HEK293T (cell line): ENCODE results near the gene SUSD4.
A peak's percentile ranks its signal among the peaks of the same experiment; 100 is the strongest.

ENCODE experiments used
- CTCF ChIA-PET: fragments of 350-600 bp; formaldehyde crosslinking; extraction: SDS; loops from one replicate; lab custom pipeline; 2021; ENCODE audit warnings: antibody characterized with exemption, inconsistent platforms; lab: Yijun Ruan, JAX
- POLR2A ChIA-PET: fragments of 350-600 bp; formaldehyde crosslinking; extraction: SDS; loops from one replicate; lab custom pipeline; 2020; ENCODE audit warnings: antibody characterized with exemption, inconsistent platforms; lab: Yijun Ruan, JAX
- DNase-seq: peaks from one replicate; pipeline ENCODE4 v3.0.0; 2012; ENCODE audit warnings: mixed read lengths; ENCODE audit errors: extremely low spot score
- ARNT ChIP-seq: fragments of 450-650 bp; IDR thresholded peaks from 2 replicates; pipeline ENCODE4 v1.6.1; 2017; ENCODE audit warnings: mild to moderate bottlenecking
- BHLHE40 ChIP-seq: fragments of 450-650 bp; IDR thresholded peaks from 2 replicates; pipeline ENCODE4 v1.6.1; 2016; ENCODE audit warnings: mild to moderate bottlenecking, moderate library complexity, borderline replicate concordance
- CTBP1 ChIP-seq: fragments of 450-650 bp; IDR thresholded peaks from 2 replicates; pipeline ENCODE4 v1.6.1; 2016; ENCODE audit warnings: borderline replicate concordance
- ELF4 ChIP-seq: fragments of 450-650 bp; IDR thresholded peaks from 2 replicates; pipeline ENCODE4 v1.6.1; 2017; ENCODE audit warnings: antibody characterized with exemption
- FOXA1 ChIP-seq: fragments of 450-650 bp; IDR thresholded peaks from 2 replicates; pipeline ENCODE4 v1.6.1; 2016; ENCODE audit warnings: mild to moderate bottlenecking
- FOXK2 ChIP-seq: fragments of 450-650 bp; IDR thresholded peaks from 2 replicates; pipeline ENCODE4 v1.6.1; 2016; ENCODE audit warnings: mild to moderate bottlenecking
- FOXM1 ChIP-seq: fragments of 450-650 bp; IDR thresholded peaks from 2 replicates; pipeline ENCODE4 v1.6.1; 2017; ENCODE audit warnings: mild to moderate bottlenecking, borderline replicate concordance
- HDGF ChIP-seq: fragments of 450-650 bp; IDR thresholded peaks from 2 replicates; pipeline ENCODE4 v1.6.1; 2017; ENCODE audit warnings: antibody characterized with exemption, borderline replicate concordance
- L3MBTL2 ChIP-seq: fragments of 450-650 bp; conservative IDR thresholded peaks from 2 replicates; pipeline ENCODE4 v1.6.1; 2016; ENCODE audit warnings: mild to moderate bottlenecking
- LEF1 ChIP-seq: fragments of 450-650 bp; IDR thresholded peaks from 2 replicates; pipeline ENCODE4 v1.6.1; 2017; ENCODE audit warnings: mild to moderate bottlenecking, borderline replicate concordance
- NFRKB ChIP-seq: fragments of 450-650 bp; IDR thresholded peaks from 2 replicates; pipeline ENCODE4 v1.6.1; 2016; ENCODE audit warnings: mild to moderate bottlenecking, moderate library complexity
- PKNOX1 ChIP-seq: fragments of 450-650 bp; IDR thresholded peaks from 2 replicates; pipeline ENCODE4 v1.6.1; 2016
- SP1 ChIP-seq: fragments of 450-650 bp; IDR thresholded peaks from 2 replicates; pipeline ENCODE4 v1.6.1; 2017
- SUZ12 ChIP-seq: fragments of 450-650 bp; IDR thresholded peaks from 2 replicates; pipeline ENCODE4 v1.6.1; 2016; ENCODE audit warnings: mild to moderate bottlenecking
- TARDBP ChIP-seq: fragments of 450-650 bp; IDR thresholded peaks from 2 replicates; pipeline ENCODE4 v1.6.1; 2016
- ZNF384 ChIP-seq: fragments of 450-650 bp; IDR thresholded peaks from 2 replicates; pipeline ENCODE4 v1.6.1; 2016

The SUSD4 gene

GRCh38 chr1:223363057-223363855 is 720 bp downstream of the SUSD4 start:
- TF ChIP-seq FOXK2 (no peak), HDGF (no peak), SUZ12 (no peak), NFRKB (no peak), FOXA1 (no peak), BHLHE40 (no peak), SP1 (no peak), FOXM1 (no peak), L3MBTL2 (no peak), TARDBP (no peak), LEF1 (no peak), ZNF384 (no peak), CTBP1 (no peak), ELF4 (no peak), PKNOX1 (no peak), ARNT (no peak)
- ChIA-PET CTCF (interaction anchor here (1.4 to 1.9 kb wide), 2 partner anchors 8 to 229 kb away, joined by 4 to 7 read pairs; no protein-coding TSS in a partner anchor), POLR2A (no interaction called here)
- peak; percentile 37 for DNase-seq

- DNase-seq: no peak
- CTCF ChIA-PET: interaction anchor here (1.2 kb wide), 1 partner anchor 325 kb away, joined by 3 read pairs; no protein-coding TSS in a partner anchor
- TF ChIP-seq PKNOX1 (no peak), SUZ12 (no peak), LEF1 (no peak), BHLHE40 (no peak), ELF4 (no peak), NFRKB (no peak), ZNF384 (no peak), FOXK2 (no peak), TARDBP (no peak), FOXM1 (no peak), CTBP1 (no peak), ARNT (no peak), FOXA1 (no peak), HDGF (no peak)
- POLR2A ChIA-PET: no interaction called here
These were observed 5.2 kb downstream of the SUSD4 start for GRCh38 chr1:223358826-223359225.

GRCh38 chr1:223355699-223356098 is 8.3 kb downstream of the SUSD4 start:
- POLR2A ChIA-PET: no interaction called here
- CTCF ChIA-PET: interaction anchor here (1.2 kb wide), 1 partner anchor 8 kb away, joined by 4 read pairs; the partner anchor contains the start of gene SUSD4
- no peak for TF ChIP-seq BHLHE40
- TF ChIP-seq LEF1: no peak
- TF ChIP-seq SUZ12: no peak
- no peak for TF ChIP-seq FOXA1
- no peak for TF ChIP-seq ARNT
- TF ChIP-seq TARDBP: no peak
- TF ChIP-seq FOXK2: no peak
- no peak for TF ChIP-seq NFRKB

GRCh38 chr1:223353939-223354338 is 10.0 kb downstream of the SUSD4 start:
- ChIA-PET POLR2A (no interaction called here), CTCF (interaction anchor here (0.7 kb wide), 1 partner anchor 221 kb away, joined by 4 read pairs; no protein-coding TSS in a partner anchor)
- no peak for DNase-seq
- TF ChIP-seq BHLHE40 (no peak), TARDBP (no peak), SUZ12 (no peak), FOXM1 (no peak), HDGF (no peak), ZNF384 (no peak)

More at GRCh38 chr1:223355699-223356098, 8.3 kb downstream of the SUSD4 start:
- DNase-seq: no peak

GRCh38 chr1:223352944-223353343 is 11.0 kb downstream of the SUSD4 start:
- no peak for DNase-seq
- ChIA-PET POLR2A (no interaction called here), CTCF (interaction anchor here (1.0 kb wide), 1 partner anchor 16 kb away, joined by 3 read pairs; no protein-coding TSS in a partner anchor)
- TF ChIP-seq TARDBP: no peak

GRCh38 chr1:223350361-223350908 is 13.5 kb downstream of the SUSD4 start:
- POLR2A ChIA-PET: interaction anchor here (0.5 kb wide), 1 partner anchor 193 kb away, joined by 3 read pairs; no protein-coding TSS in a partner anchor
- CTCF ChIA-PET: no interaction called here
- no peak for DNase-seq
- TF ChIP-seq CTBP1: no peak
- TF ChIP-seq TARDBP: no peak
- no peak for TF ChIP-seq FOXM1
- TF ChIP-seq HDGF: no peak
- TF ChIP-seq NFRKB: no peak
- no peak for TF ChIP-seq FOXK2
- TF ChIP-seq SP1: no peak

GRCh38 chr1:223349241-223349640 is 14.7 kb downstream of the SUSD4 start:
- CTCF ChIA-PET: interaction anchor here (1.2 kb wide), 1 partner anchor 9 kb away, joined by 3 read pairs; no protein-coding TSS in a partner anchor
- POLR2A ChIA-PET: no interaction called here
- TF ChIP-seq ZNF384: no peak
- TF ChIP-seq CTBP1: no peak
- no peak for TF ChIP-seq NFRKB
- TF ChIP-seq LEF1: no peak
- no peak for TF ChIP-seq FOXK2
- TF ChIP-seq BHLHE40: no peak
- no peak for TF ChIP-seq FOXM1
- no peak for TF ChIP-seq ELF4
- TF ChIP-seq HDGF: no peak
- TF ChIP-seq SP1: no peak
- no peak for TF ChIP-seq SUZ12
- no peak for TF ChIP-seq PKNOX1
- TF ChIP-seq ARNT: no peak
- TF ChIP-seq L3MBTL2: no peak
- TF ChIP-seq TARDBP: no peak
- TF ChIP-seq FOXA1: no peak
- DNase-seq: no peak
